PC-3 (cell line): ENCODE results near the gene KPNA5.

Experiments used
- CTCF ChIP-seq: fragments of 300-600 bp; sonication (generic); conservative IDR thresholded peaks from 2 replicates; pipeline ENCODE4 v1.5.1; 2017; ENCODE audit warnings: antibody characterized with exemption, low read depth, mild to moderate bottlenecking, low read length
- EZH2 ChIP-seq: fragments of 300-600 bp; sonication (generic); IDR thresholded peaks from one replicate; pipeline ENCODE4 v1.6.1; 2017; ENCODE audit warnings: antibody characterized with exemption, mild to moderate bottlenecking, low read length; ENCODE audit not compliant: unreplicated experiment

GRCh38 chr6:116651916-116652315 is 29.1 kb upstream of the KPNA5 start:
- TF ChIP-seq CTCF = no peak
- TF ChIP-seq EZH2 = no peak
